ENCODE measurements around the gene FAM83G.
"Not testable (repeated sequence)": the region's sequence is repeated elsewhere in the genome, so short reads cannot be mapped to it uniquely, and the experiment has no call there.

Gene FAM83G

GRCh38 chr17:19031729-19032128, 27.2 kb upstream of the FAM83G start:
- in situ Hi-C loops (cut with HindIII; ENCODE audit: low sequenced_read_pairs); DNase-seq (ENCODE audit: low read depth); H3K4me3 ChIP-seq (ENCODE audit: low read depth, low read length): not testable (repeated sequence)
- TF ChIP-seq CTCF (IDR thresholded peaks at IDR 0.05; ENCODE audit: low read depth, low read length, missing control alignments), result peak; percentile 29

GRCh38 chr17:19030771-19031449, 26.3 kb upstream of the FAM83G start:
- DNase-seq (ENCODE audit: low read depth); H3K4me3 ChIP-seq (ENCODE audit: low read depth, low read length); in situ Hi-C loops (cut with HindIII; ENCODE audit: low sequenced_read_pairs): not testable (repeated sequence)

- DNase-seq (ENCODE audit: low read depth); H3K4me3 ChIP-seq (ENCODE audit: low read depth, low read length); in situ Hi-C loops (cut with HindIII; ENCODE audit: low sequenced_read_pairs): not testable (repeated sequence)
These were observed 25.2 kb upstream of the FAM83G start for GRCh38 chr17:19029740-19030139.

GRCh38 chr17:19028671-19029070, 24.1 kb upstream of the FAM83G start:
- H3K4me3 ChIP-seq (ENCODE audit: low read depth, low read length); DNase-seq (ENCODE audit: low read depth); in situ Hi-C loops (cut with HindIII; ENCODE audit: low sequenced_read_pairs): not testable (repeated sequence)

- TF ChIP-seq CTCF (IDR thresholded peaks at IDR 0.05; ENCODE audit: low read depth, low read length, missing control alignments), result no peak
- in situ Hi-C loops (cut with HindIII; ENCODE audit: low sequenced_read_pairs), result no loop called here
- H3K4me3 ChIP-seq (ENCODE audit: low read depth, low read length), result no peak overlapping the region
- no peak for DNase-seq (ENCODE audit: low read depth)
These were observed 19.8 kb upstream of the FAM83G start for GRCh38 chr17:19024101-19025078.

- no peak overlapping the region for H3K4me3 ChIP-seq (ENCODE audit: low read depth, low read length)
- no peak for DNase-seq (ENCODE audit: low read depth)
- in situ Hi-C loops (cut with HindIII; ENCODE audit: low sequenced_read_pairs), result no loop called here
- TF ChIP-seq CTCF (IDR thresholded peaks at IDR 0.05; ENCODE audit: low read depth, low read length, missing control alignments), result no peak
These were observed 18.8 kb upstream of the FAM83G start for GRCh38 chr17:19023209-19023999.

GRCh38 chr17:19022747-19023146, 18.2 kb upstream of the FAM83G start:
- in situ Hi-C loops (cut with HindIII; ENCODE audit: low sequenced_read_pairs), result no loop called here
- no peak for DNase-seq (ENCODE audit: low read depth)
- no peak overlapping the region for H3K4me3 ChIP-seq (ENCODE audit: low read depth, low read length)
- TF ChIP-seq CTCF (IDR thresholded peaks at IDR 0.05; ENCODE audit: low read depth, low read length, missing control alignments), result no peak
